ENCODE measurements around the gene DCC. TPM values are rescaled to one million over a fixed set of nuclear protein-coding genes. Genes with fewer than 3 reads are reported as not detected.

The DCC gene
- total and polyA plus RNA-seq, 10 donors, result 0.03 to 9.2 (median 0.91) TPM; not detected in 1

GRCh38 chr18:52582061-52582460, 242.1 kb downstream of the DCC start:
- no peak overlapping the region for H3K27ac ChIP-seq
- no peaks in the 10 kb centered on the region for H3K27me3 ChIP-seq (replicated peaks in 1 of 7)
- TF ChIP-seq POLR2AphosphoS5 (IDR thresholded peaks at IDR 0.05) (no peak), CTCF (IDR thresholded peaks at IDR 0.05 in 8 of 11, conservative IDR thresholded peaks at IDR 0.05 in 3 of 11) (no peak), POLR2A (IDR thresholded peaks at IDR 0.05) (no peak)
- intact Hi-C loops (cut with DNase I; ENCODE audit: low total_unique reads), result no loop called here
- no peaks in the 10 kb centered on the region for H3K9me3 ChIP-seq
- no peak overlapping the region for H3K4me3 ChIP-seq
- 58 to 74% (median 68%) methylated on average over 1 of the region's 1 CpG for WGBS, 5 donors
- no peaks in the 10 kb centered on the region for H3K36me3 ChIP-seq
- no peak for DNase-seq
- no peaks in the 10 kb centered on the region for H3K4me1 ChIP-seq

GRCh38 chr18:52582516-52582915, 242.5 kb downstream of the DCC start:
- H3K4me1 ChIP-seq, result no peaks in the 10 kb centered on the region
- no peaks in the 10 kb centered on the region for H3K36me3 ChIP-seq
- no peak overlapping the region for H3K4me3 ChIP-seq
- peaks cover 0 to 3% (median 0%) of the 10 kb centered on the region in 8 donors for H3K9me3 ChIP-seq
- no peak for TF ChIP-seq CTCF (IDR thresholded peaks at IDR 0.05 in 8 of 11, conservative IDR thresholded peaks at IDR 0.05 in 3 of 11)
- TF ChIP-seq POLR2AphosphoS5 (IDR thresholded peaks at IDR 0.05), result no peak
- TF ChIP-seq POLR2A (IDR thresholded peaks at IDR 0.05), result no peak
- WGBS, 5 donors, result 13 to 29% (median 18%) methylated on average over 1 of the region's 1 CpG
- H3K27me3 ChIP-seq (replicated peaks in 1 of 7), result no peaks in the 10 kb centered on the region
- no peak overlapping the region for H3K27ac ChIP-seq
- intact Hi-C loops (cut with DNase I; ENCODE audit: low total_unique reads), result no loop called here
- DNase-seq, result no peak

DNA sequence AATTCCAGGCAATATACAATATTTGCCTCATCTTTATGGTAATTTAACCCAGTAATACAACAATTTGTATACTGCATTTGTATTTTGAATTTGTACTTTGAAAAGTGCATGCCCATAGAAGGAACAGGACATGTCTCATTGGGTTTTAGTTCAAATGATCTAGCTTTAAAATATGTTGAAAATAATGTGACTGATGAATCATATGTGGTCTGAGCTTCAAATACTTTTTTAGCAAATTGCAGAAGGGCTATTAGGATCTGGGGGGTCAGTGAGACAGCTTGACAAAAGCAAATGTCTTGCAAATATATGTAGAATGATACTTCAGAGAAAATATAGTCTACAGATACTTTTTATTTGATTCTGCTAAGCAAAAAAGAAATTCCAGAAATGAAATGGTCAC, 248.9 kb downstream of the DCC start:
- no peaks in the 10 kb centered on the region for H3K27me3 ChIP-seq (replicated peaks in 1 of 7)
- no peaks in the 10 kb centered on the region for H3K36me3 ChIP-seq
- H3K27ac ChIP-seq, result no peak overlapping the region
- no peak for DNase-seq
- TF ChIP-seq POLR2A (IDR thresholded peaks at IDR 0.05) (no peak), CTCF (IDR thresholded peaks at IDR 0.05 in 8 of 11, conservative IDR thresholded peaks at IDR 0.05 in 3 of 11) (no peak), POLR2AphosphoS5 (IDR thresholded peaks at IDR 0.05) (no peak)
- intact Hi-C loops (cut with DNase I; ENCODE audit: low total_unique reads), result no loop called here
- no peaks in the 10 kb centered on the region for H3K4me1 ChIP-seq
- no peak overlapping the region for H3K4me3 ChIP-seq
- peaks cover 0 to 3% (median 0%) of the 10 kb centered on the region in 8 donors for H3K9me3 ChIP-seq

- intact Hi-C loops (cut with DNase I; ENCODE audit: low total_unique reads), result no loop called here
- no peak for DNase-seq
- Histone ChIP-seq H3K9me3 (peaks cover 0 to 8% (median 0%) of the 10 kb centered on the region in 8 donors), H3K27me3 (replicated peaks in 1 of 7) (no peaks in the 10 kb centered on the region), H3K4me3 (no peak overlapping the region), H3K36me3 (no peaks in the 10 kb centered on the region), H3K27ac (no peak overlapping the region), H3K4me1 (no peaks in the 10 kb centered on the region)
- WGBS, 5 donors, result 59 to 70% (median 61%) methylated on average over 5 of the region's 5 CpGs
- TF ChIP-seq CTCF (IDR thresholded peaks at IDR 0.05 in 8 of 11, conservative IDR thresholded peaks at IDR 0.05 in 3 of 11) (no peak), POLR2AphosphoS5 (IDR thresholded peaks at IDR 0.05) (no peak), POLR2A (IDR thresholded peaks at IDR 0.05) (no peak)
These were observed 256.9 kb downstream of the DCC start for GRCh38 chr18:52596748-52597435.

Data from spleen (tissue), 11 donors.